GM12878 (cell line): ENCODE results near the gene SINHCAF.

Experiments used
- CTCF ChIP-seq, 3 experiments: IDR thresholded peaks in 2 of 3; conservative IDR thresholded peaks in 1 of 3; 2 replicates each; pipeline ENCODE4 v1.5.1; 2011; ENCODE audit warnings: low read depth in 3 of 3, low read length in 3 of 3, mild to moderate bottlenecking in 3 of 3, control low read depth in 2 of 3, moderate library complexity in 2 of 3, inconsistent platforms in 1 of 3, mixed read lengths in 1 of 3; ENCODE audit not compliant: control insufficient read depth in 2 of 3, insufficient read depth in 1 of 3; ENCODE audit errors: extremely low read depth in 1 of 3
- MYC ChIP-seq: IDR thresholded peaks from 2 replicates; pipeline ENCODE4 v1.6.1; 2011; ENCODE audit warnings: mild to moderate bottlenecking, low read length, moderate library complexity, inconsistent platforms; ENCODE audit not compliant: insufficient read depth, insufficient replicate concordance, insufficient read length, severe bottlenecking
- POLR2AphosphoS5 ChIP-seq: IDR thresholded peaks from 2 replicates; pipeline ENCODE4 v1.6.1; 2011; ENCODE audit warnings: mild to moderate bottlenecking, low read length, inconsistent platforms
- SP1 ChIP-seq: IDR thresholded peaks from one replicate; pipeline ENCODE4 v1.6.1; 2011; ENCODE audit warnings: low read depth, low read length
- YY1 ChIP-seq: IDR thresholded peaks from 2 replicates; pipeline ENCODE4 v1.6.1; 2011; ENCODE audit warnings: low read depth, mild to moderate bottlenecking, low read length

- TF ChIP-seq MYC (no peak), POLR2AphosphoS5 (no peak), CTCF (IDR thresholded peaks at IDR 0.05 in 2 of 3, conservative IDR thresholded peaks at IDR 0.05 in 1 of 3; ENCODE audit: control insufficient read depth in 2 of 3, extremely low read depth in 1 of 3, insufficient read depth in 1 of 3, low read depth in 3 of 3, low read length in 3 of 3) (no peak), YY1 (no peak), SP1 (no peak)
Measured at GRCh38 chr12:31318657-31319269, 7.2 kb downstream of the SINHCAF start.
